HEK293 (cell line): ENCODE data around the gene LAMA1.

Experiments used
- CTCF ChIA-PET: fragments of 350-600 bp; formaldehyde crosslinking; extraction: SDS; loops from one replicate; lab custom pipeline; 2021; ENCODE audit warnings: antibody characterized with exemption; lab: Yijun Ruan, JAX
- POLR2A ChIA-PET: fragments of 300-600 bp; formaldehyde crosslinking; extraction: SDS; loops from one replicate; lab custom pipeline; 2020; ENCODE audit warnings: antibody characterized with exemption, inconsistent platforms; lab: Yijun Ruan, JAX
- H3K27ac ChIP-seq: fragments of 200-500 bp; sonication (Bioruptor generic); 2 replicates; pipeline ENCODE4 v1.5.1; 2014; ENCODE audit warnings: low read depth, low read length, control low read depth, inconsistent platforms; ENCODE audit errors: extremely low read depth
- H3K36me3 ChIP-seq, 2 experiments: fragments of 200-500 bp in 1 of 2; sonication (Bioruptor generic) in 1 of 2; 1 replicate in 1 of 2; 2 replicates in 1 of 2; pipeline ENCODE4 v1.5.1; 2014 to 2017; ENCODE audit warnings: inconsistent platforms in 2 of 2, low read length in 2 of 2; ENCODE audit not compliant: control insufficient read depth in 2 of 2, insufficient read depth in 1 of 2
- H3K4me1 ChIP-seq: fragments of 200-500 bp; sonication (Bioruptor generic); 2 replicates; pipeline ENCODE4 v1.5.1; 2014; ENCODE audit warnings: mild to moderate bottlenecking, low read length, inconsistent platforms; ENCODE audit not compliant: control insufficient read depth, insufficient read depth
- H3K4me3 ChIP-seq: 2 replicates; pipeline ENCODE4 v1.5.1; 2011; ENCODE audit warnings: low read depth, mild to moderate bottlenecking, control low read depth, low read length, moderate library complexity
- H3K9me3 ChIP-seq: fragments of 200-500 bp; sonication (Bioruptor generic); 2 replicates; pipeline ENCODE4 v1.5.1; 2014; ENCODE audit warnings: low read depth, low read length, inconsistent platforms; ENCODE audit not compliant: control insufficient read depth, insufficient read depth
- GLI4 ChIP-seq: fragments of 450-650 bp; formaldehyde crosslinking; IDR thresholded peaks from 2 replicates; pipeline ENCODE4 v1.5.1; 2016; ENCODE audit warnings: missing biosample characterization, missing genetic modification characterization
- IKZF3 ChIP-seq: fragments of 450-650 bp; IDR thresholded peaks from 2 replicates; pipeline ENCODE4 v1.5.0; 2018; ENCODE audit warnings: missing biosample characterization, mild to moderate bottlenecking, missing genetic modification characterization, moderate library complexity
- KLF10 ChIP-seq: fragments of 450-650 bp; IDR thresholded peaks from 2 replicates; pipeline ENCODE4 v1.5.1; 2018; ENCODE audit warnings: missing biosample characterization, mild to moderate bottlenecking, missing genetic modification characterization
- PRDM1 ChIP-seq: fragments of 450-650 bp; formaldehyde crosslinking; IDR thresholded peaks from 2 replicates; pipeline ENCODE4; 2016; ENCODE audit warnings: missing biosample characterization, missing genetic modification characterization
- RBAK ChIP-seq: fragments of 450-650 bp; formaldehyde crosslinking; IDR thresholded peaks from 2 replicates; pipeline ENCODE4 v1.5.1; 2016; ENCODE audit warnings: missing biosample characterization, missing genetic modification characterization
- SALL2 ChIP-seq: fragments of 450-650 bp; formaldehyde crosslinking; IDR thresholded peaks from 2 replicates; pipeline ENCODE4 v1.5.0; 2017; ENCODE audit warnings: missing biosample characterization, mild to moderate bottlenecking, missing genetic modification characterization, borderline replicate concordance
- SP7 ChIP-seq: fragments of 450-650 bp; formaldehyde crosslinking; IDR thresholded peaks from 2 replicates; pipeline ENCODE4 v1.5.1; 2016; ENCODE audit warnings: missing biosample characterization, missing genetic modification characterization
- ZBTB1 ChIP-seq: fragments of 450-650 bp; formaldehyde crosslinking; IDR thresholded peaks from 2 replicates; pipeline ENCODE4 v1.5.1; 2016; ENCODE audit warnings: missing biosample characterization, missing genetic modification characterization
- ZBTB21 ChIP-seq: fragments of 450-650 bp; formaldehyde crosslinking; IDR thresholded peaks from 2 replicates; pipeline ENCODE4 v1.5.1; 2017; ENCODE audit warnings: missing biosample characterization, missing genetic modification characterization
- ZBTB26 ChIP-seq: fragments of 450-650 bp; formaldehyde crosslinking; optimal IDR thresholded peaks from 2 replicates; pipeline ENCODE3; 2016; ENCODE audit warnings: missing biosample characterization, mild to moderate bottlenecking, missing genetic modification characterization
- ZBTB48 ChIP-seq: fragments of 450-650 bp; formaldehyde crosslinking; IDR thresholded peaks from 2 replicates; pipeline ENCODE4 v1.5.1; 2016; ENCODE audit warnings: missing biosample characterization, missing genetic modification characterization
- ZBTB49 ChIP-seq: fragments of 450-650 bp; formaldehyde crosslinking; IDR thresholded peaks from 2 replicates; pipeline ENCODE4 v1.5.1; 2016; ENCODE audit warnings: missing biosample characterization, missing genetic modification characterization, low read depth
- ZBTB7A ChIP-seq: fragments of 450-650 bp; formaldehyde crosslinking; IDR thresholded peaks from 2 replicates; pipeline ENCODE4 v1.5.1; 2016; ENCODE audit warnings: low read depth, missing biosample characterization, missing genetic modification characterization
- ZFP37 ChIP-seq: fragments of 450-650 bp; formaldehyde crosslinking; IDR thresholded peaks from 2 replicates; pipeline ENCODE4 v1.5.1; 2016; ENCODE audit warnings: missing biosample characterization, missing genetic modification characterization
- ZFP41 ChIP-seq: fragments of 450-650 bp; formaldehyde crosslinking; IDR thresholded peaks from 2 replicates; pipeline ENCODE4 v1.5.1; 2016; ENCODE audit warnings: missing biosample characterization, missing genetic modification characterization, borderline replicate concordance
- ZNF184 ChIP-seq: fragments of 450-650 bp; IDR thresholded peaks from 2 replicates; pipeline ENCODE4 v1.5.1; 2018; ENCODE audit warnings: missing biosample characterization, mild to moderate bottlenecking, missing genetic modification characterization
- ZNF202 ChIP-seq: fragments of 450-650 bp; formaldehyde crosslinking; IDR thresholded peaks from 2 replicates; pipeline ENCODE4 v1.5.1; 2016; ENCODE audit warnings: missing biosample characterization, missing genetic modification characterization, borderline replicate concordance
- ZNF311 ChIP-seq: fragments of 450-650 bp; formaldehyde crosslinking; IDR thresholded peaks from 2 replicates; pipeline ENCODE4 v1.5.1; 2017; ENCODE audit warnings: missing biosample characterization, missing genetic modification characterization, borderline replicate concordance
- ZNF335 ChIP-seq: fragments of 450-650 bp; formaldehyde crosslinking; conservative IDR thresholded peaks from 2 replicates; pipeline ENCODE4 v1.5.1; 2016; ENCODE audit warnings: missing biosample characterization, missing genetic modification characterization
- ZNF366 ChIP-seq: fragments of 450-650 bp; formaldehyde crosslinking; conservative IDR thresholded peaks from 2 replicates; pipeline ENCODE4 v1.5.1; 2016; ENCODE audit warnings: missing biosample characterization, missing genetic modification characterization
- ZNF48 ChIP-seq: fragments of 450-650 bp; formaldehyde crosslinking; IDR thresholded peaks from 2 replicates; pipeline ENCODE4 v1.5.1; 2016; ENCODE audit warnings: missing biosample characterization, missing genetic modification characterization
- ZNF510 ChIP-seq: fragments of 450-650 bp; formaldehyde crosslinking; IDR thresholded peaks from 2 replicates; pipeline ENCODE4 v1.5.1; 2018; ENCODE audit warnings: mild to moderate bottlenecking, missing genetic modification characterization, missing biosample characterization; ENCODE audit not compliant: insufficient replicate concordance
- ZNF747 ChIP-seq: fragments of 450-650 bp; formaldehyde crosslinking; IDR thresholded peaks from 2 replicates; pipeline ENCODE4 v1.5.1; 2016; ENCODE audit warnings: missing biosample characterization, missing genetic modification characterization
- TF ChIP-seq, protein P1 (sequence below): fragments of 450-650 bp; formaldehyde crosslinking; IDR thresholded peaks from 2 replicates; pipeline ENCODE4 v1.5.1; 2017; ENCODE audit warnings: missing biosample characterization, missing genetic modification characterization
- TF ChIP-seq, protein P2 (sequence below): fragments of 450-650 bp; formaldehyde crosslinking; IDR thresholded peaks from 2 replicates; pipeline ENCODE4 v1.5.1; 2016; ENCODE audit warnings: missing biosample characterization, missing genetic modification characterization
- TF ChIP-seq, protein P3 (sequence below): fragments of 450-650 bp; formaldehyde crosslinking; IDR thresholded peaks from 2 replicates; pipeline ENCODE4 v1.5.1; 2017; ENCODE audit warnings: missing biosample characterization, missing genetic modification characterization

The LAMA1 gene

GRCh38 chr18:7116792-7117389 lies 706 bp downstream of the LAMA1 start (continued):
- TF ChIP-seq, protein P1, sequence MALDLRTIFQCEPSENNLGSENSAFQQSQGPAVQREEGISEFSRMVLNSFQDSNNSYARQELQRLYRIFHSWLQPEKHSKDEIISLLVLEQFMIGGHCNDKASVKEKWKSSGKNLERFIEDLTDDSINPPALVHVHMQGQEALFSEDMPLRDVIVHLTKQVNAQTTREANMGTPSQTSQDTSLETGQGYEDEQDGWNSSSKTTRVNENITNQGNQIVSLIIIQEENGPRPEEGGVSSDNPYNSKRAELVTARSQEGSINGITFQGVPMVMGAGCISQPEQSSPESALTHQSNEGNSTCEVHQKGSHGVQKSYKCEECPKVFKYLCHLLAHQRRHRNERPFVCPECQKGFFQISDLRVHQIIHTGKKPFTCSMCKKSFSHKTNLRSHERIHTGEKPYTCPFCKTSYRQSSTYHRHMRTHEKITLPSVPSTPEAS = no peak
- TF ChIP-seq ZNF366 (tag by site-specific recombination) = peak; percentile 59
- TF ChIP-seq ZBTB7A (tag by site-specific recombination) = 0 out of 2 replicates have a peak, but pooled peaks have one; percentile 23
- no peak for TF ChIP-seq ZFP41
- TF ChIP-seq ZNF335 = peak; percentile 85
- TF ChIP-seq KLF10 = no peak
- peak; percentile 79 for TF ChIP-seq ZBTB26
- no peak for TF ChIP-seq SP7 (tag by site-specific recombination)
- TF ChIP-seq RBAK (tag by site-specific recombination) = no peak
- no peak for TF ChIP-seq SALL2 (tag by site-specific recombination)
- peak; percentile 62 for TF ChIP-seq ZBTB48 (tag by site-specific recombination)
- TF ChIP-seq GLI4 = no peak
- TF ChIP-seq ZNF747 (tag by site-specific recombination) = no peak
- peak; percentile 84; the same call in 1 of the 2 replicates for TF ChIP-seq PRDM1 (tag by site-specific recombination)
- TF ChIP-seq, protein P2, sequence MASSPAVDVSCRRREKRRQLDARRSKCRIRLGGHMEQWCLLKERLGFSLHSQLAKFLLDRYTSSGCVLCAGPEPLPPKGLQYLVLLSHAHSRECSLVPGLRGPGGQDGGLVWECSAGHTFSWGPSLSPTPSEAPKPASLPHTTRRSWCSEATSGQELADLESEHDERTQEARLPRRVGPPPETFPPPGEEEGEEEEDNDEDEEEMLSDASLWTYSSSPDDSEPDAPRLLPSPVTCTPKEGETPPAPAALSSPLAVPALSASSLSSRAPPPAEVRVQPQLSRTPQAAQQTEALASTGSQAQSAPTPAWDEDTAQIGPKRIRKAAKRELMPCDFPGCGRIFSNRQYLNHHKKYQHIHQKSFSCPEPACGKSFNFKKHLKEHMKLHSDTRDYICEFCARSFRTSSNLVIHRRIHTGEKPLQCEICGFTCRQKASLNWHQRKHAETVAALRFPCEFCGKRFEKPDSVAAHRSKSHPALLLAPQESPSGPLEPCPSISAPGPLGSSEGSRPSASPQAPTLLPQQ (tag by site-specific recombination) = no peak
- no peak for TF ChIP-seq ZBTB21

DNA sequence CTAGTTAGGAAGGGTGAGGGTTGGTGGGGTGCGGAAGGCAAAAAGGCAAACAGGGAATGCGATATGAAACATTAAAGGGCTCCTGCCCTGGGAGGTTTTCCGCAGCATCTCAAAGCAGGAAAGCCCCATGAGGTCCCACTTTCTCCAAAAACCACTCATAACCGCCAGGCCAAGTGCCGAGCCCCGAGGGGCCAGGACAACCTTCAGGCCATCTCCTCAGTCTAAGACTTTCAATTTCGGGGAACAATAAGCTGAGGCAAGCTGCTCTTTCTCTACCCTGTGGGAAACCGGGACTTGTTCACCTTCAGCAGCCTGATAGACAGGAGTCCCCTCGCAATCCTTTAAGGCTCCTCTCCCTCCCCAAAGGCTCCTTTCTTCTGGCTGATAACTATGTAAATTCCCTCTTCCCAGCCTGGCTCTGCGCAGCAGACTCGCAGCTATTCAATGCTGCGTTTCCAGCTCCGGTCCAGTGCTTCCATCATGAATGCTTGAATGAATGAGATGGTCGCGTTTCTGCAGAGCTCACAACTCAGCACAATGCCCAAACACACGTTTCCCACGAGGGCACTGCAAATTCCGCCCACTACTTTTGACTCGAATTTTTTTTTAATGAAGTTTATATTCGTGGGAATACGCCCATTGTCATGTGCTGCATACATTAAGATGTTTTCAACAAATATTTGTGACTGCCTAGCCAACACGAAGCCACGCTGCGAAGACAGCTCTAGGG lies 1.4 kb downstream of the LAMA1 start:
- Histone ChIP-seq H3K4me3 (peak overlapping the region; percentile 61), H3K27ac (no peak overlapping the region), H3K9me3 (no peaks in the 10 kb centered on the region), H3K36me3 (no peaks in the 10 kb centered on the region), H3K4me1 (0 out of 2 replicates have a peak, but pooled peaks cover 2% of the 10 kb centered on the region)
- TF ChIP-seq PRDM1 (tag by site-specific recombination) (peak; percentile 44; the same call in 1 of the 2 replicates), ZNF311 (tag by site-specific recombination) (no peak)
- ChIA-PET POLR2A (interaction anchor here (0.6 to 1.2 kb wide), 4 partner anchors 8 to 386 kb away, joined by 3 to 5 read pairs (median 4); no protein-coding TSS in a partner anchor), CTCF (interaction anchor here (0.5 to 1.1 kb wide), 3 partner anchors 8 to 1119 kb away, joined by 3 to 4 read pairs (median 3); no protein-coding TSS in a partner anchor)

DNA sequence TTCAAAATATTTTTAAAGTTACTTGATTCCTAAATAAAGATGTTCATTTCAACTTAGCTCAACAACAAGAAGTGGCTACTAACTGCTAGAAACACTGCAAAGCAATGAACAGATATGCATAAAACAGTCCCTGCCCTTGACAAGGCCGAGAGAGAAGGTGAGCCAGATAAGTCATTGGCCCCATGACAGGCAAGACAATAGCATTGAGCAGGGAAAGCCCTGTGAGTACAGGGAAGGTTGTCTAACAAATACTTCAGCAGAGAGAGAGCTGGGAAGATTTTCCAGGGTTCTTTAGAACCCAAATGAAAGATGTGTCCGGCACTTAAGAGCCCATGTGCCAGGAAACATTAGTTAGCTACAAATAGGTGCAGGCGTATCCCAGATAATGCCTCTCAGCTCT lies 4.7 kb downstream of the LAMA1 start:
- Histone ChIP-seq H3K36me3 (no peaks in the 10 kb centered on the region), H3K9me3 (no peaks in the 10 kb centered on the region), H3K27ac (no peak overlapping the region), H3K4me1 (0 out of 2 replicates have a peak, but pooled peaks cover 2% of the 10 kb centered on the region), H3K4me3 (no peak overlapping the region)
- ChIA-PET CTCF (no interaction called here), POLR2A (interaction anchor here (0.6 kb wide), 1 partner anchor 26 kb away, joined by 3 read pairs; no protein-coding TSS in a partner anchor)
- TF ChIP-seq, protein P3, sequence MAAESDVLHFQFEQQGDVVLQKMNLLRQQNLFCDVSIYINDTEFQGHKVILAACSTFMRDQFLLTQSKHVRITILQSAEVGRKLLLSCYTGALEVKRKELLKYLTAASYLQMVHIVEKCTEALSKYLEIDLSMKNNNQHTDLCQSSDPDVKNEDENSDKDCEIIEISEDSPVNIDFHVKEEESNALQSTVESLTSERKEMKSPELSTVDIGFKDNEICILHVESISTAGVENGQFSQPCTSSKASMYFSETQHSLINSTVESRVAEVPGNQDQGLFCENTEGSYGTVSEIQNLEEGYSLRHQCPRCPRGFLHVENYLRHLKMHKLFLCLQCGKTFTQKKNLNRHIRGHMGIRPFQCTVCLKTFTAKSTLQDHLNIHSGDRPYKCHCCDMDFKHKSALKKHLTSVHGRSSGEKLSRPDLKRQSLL (tag by site-specific recombination) = no peak
- no peak for TF ChIP-seq ZBTB1 (tag by site-specific recombination)
- TF ChIP-seq ZNF510 = no peak
- no peak for TF ChIP-seq IKZF3 (tag by site-specific recombination)
- no peak for TF ChIP-seq ZNF48 (tag by site-specific recombination)
- no peak for TF ChIP-seq ZNF184 (tag by site-specific recombination)
- TF ChIP-seq ZBTB49 (tag by site-specific recombination) = no peak
- no peak for TF ChIP-seq ZFP37 (tag by site-specific recombination)
- no peak for TF ChIP-seq ZNF202 (tag by site-specific recombination)
- no peak for TF ChIP-seq ZFP41
